ENCODE results near the gene SPR.

GRCh38 chr2:72900191-72900825 lies 13.1 kb downstream of the SPR start:
- TF ChIP-seq CTCF (IDR thresholded peaks at IDR 0.05): no peak
- no peak for TF ChIP-seq POLR2A (IDR thresholded peaks at IDR 0.05)
